ENCODE data around the gene HDAC7. TPM values are rescaled to one million over a fixed set of nuclear protein-coding genes. Genes with fewer than 3 reads are reported as not detected.

Gene HDAC7
- total RNA-seq, 4 donors from 2014 or later: 9.8 to 80.9 (median 36.8) TPM

DNA sequence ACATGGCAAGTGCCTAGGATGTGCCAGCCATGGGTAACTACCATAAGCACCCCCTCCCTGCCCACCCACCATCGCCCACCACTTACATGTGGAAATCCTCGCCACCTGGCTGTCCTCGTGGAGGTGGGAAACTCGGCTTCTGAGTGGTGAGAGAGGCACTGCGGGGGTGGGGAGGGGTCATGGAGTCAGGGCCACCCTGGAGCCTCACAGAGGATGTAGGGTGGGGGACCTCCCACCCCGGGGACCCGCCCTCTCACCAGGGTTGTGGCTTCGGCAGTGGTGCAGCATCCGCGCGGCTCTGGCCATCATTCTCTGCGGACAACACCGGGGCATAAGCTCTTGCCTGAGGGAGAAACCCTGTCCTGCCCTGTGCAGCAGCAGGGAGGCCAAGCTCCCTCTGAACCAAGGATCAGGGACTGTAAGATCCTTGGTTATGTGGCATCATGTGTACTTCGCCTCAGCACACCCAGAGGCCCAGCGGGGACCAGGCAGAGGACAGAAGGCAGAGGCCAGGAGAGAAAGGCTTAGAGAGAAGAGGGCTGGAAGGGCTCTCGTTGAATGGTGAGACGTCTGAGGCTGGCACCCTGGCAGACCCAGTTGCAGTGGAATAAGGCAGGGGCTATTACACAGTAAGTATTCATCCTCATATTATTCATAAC is 81.6 kb downstream of the HDAC7 start:
- peak in 1 of 3 donors; percentile 62 for DNase-seq
- TF ChIP-seq POLR2A (IDR thresholded peaks at IDR 0.05): no peak
- TF ChIP-seq, protein P1, sequence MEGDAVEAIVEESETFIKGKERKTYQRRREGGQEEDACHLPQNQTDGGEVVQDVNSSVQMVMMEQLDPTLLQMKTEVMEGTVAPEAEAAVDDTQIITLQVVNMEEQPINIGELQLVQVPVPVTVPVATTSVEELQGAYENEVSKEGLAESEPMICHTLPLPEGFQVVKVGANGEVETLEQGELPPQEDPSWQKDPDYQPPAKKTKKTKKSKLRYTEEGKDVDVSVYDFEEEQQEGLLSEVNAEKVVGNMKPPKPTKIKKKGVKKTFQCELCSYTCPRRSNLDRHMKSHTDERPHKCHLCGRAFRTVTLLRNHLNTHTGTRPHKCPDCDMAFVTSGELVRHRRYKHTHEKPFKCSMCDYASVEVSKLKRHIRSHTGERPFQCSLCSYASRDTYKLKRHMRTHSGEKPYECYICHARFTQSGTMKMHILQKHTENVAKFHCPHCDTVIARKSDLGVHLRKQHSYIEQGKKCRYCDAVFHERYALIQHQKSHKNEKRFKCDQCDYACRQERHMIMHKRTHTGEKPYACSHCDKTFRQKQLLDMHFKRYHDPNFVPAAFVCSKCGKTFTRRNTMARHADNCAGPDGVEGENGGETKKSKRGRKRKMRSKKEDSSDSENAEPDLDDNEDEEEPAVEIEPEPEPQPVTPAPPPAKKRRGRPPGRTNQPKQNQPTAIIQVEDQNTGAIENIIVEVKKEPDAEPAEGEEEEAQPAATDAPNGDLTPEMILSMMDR (IDR thresholded peaks at IDR 0.05): no peak
- Histone ChIP-seq H3K4me1 (peaks cover 3 to 55% (median 24%) of the 10 kb centered on the region in 4 donors), H3K4me3 (no peak overlapping the region), H3K27ac (peak overlapping the region in 3 of 4 donors; percentile 62 to 74 (median 71)), H3K36me3 (no peaks in the 10 kb centered on the region), H3K27me3 (no peaks in the 10 kb centered on the region), H3K9me3 (no peaks in the 10 kb centered on the region)

DNA sequence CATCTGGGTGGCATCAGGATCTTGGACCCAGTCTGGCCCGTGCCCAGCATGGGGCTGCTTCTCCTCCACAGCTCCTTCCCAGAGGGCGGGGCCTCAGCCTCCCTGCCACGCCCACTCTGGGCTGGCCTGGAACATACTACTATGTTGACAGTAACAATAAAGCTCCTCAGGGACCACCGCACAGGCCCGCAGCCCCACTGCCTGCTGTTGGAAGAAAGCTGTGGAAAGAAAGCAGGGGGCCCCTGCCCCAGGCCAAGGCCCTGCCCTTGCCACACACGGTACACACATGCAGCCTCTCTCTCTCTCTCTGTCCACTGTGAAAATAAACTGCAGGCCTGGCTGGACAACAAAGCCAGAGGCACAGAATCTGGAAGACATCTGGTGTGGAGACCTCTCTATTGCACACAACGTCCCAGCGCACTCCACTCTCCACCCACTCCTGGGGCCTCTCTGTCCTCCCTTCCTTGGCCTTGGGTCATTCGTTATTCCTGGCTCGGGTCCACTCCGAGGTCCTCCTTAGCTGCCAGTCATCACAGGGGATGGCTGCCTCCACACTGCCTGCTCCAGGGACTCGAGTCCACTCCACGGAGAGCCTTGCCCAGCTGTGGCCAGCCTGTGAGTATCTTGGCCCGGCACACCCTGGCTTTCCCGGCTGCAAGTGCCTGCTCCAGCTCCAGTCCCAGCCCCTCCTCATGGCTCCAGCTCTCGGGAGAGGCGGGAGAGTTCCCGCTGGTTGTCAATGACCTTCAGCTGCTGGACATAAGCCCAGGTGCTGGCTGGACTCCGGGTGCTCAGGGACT is 82.6 kb downstream of the HDAC7 start:
- Histone ChIP-seq H3K36me3 (no peaks in the 10 kb centered on the region), H3K4me3 (no peak overlapping the region), H3K27ac (peak overlapping the region; percentile 59 to 74 (median 66)), H3K27me3 (no peaks in the 10 kb centered on the region), H3K9me3 (no peaks in the 10 kb centered on the region), H3K4me1 (peaks cover 3 to 55% (median 24%) of the 10 kb centered on the region in 4 donors)
- no peak for TF ChIP-seq POLR2A (IDR thresholded peaks at IDR 0.05)
- TF ChIP-seq, protein P1 (IDR thresholded peaks at IDR 0.05): no peak
- DNase-seq: peak in 1 of 3 donors; percentile 71

DNA sequence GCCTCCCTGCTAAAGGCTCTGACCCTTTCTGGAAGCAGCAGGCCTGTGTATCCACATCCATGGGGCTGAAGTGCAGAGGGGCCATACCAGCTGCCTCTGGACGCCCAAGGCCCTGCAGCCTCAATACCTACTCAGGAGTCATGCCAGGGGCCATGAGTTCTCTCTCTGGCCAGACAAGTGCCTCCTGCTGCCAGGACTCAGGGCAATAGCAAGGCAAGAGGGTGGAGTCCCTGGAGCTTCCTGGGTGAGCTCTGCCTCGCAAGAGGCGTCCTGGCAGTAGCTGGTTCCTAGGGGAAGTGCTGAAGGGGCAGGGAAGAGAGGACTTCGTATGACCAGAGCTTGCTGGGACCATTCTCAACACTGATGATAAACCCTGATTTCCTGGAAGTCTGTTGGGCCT is 83.5 kb downstream of the HDAC7 start:
- Histone ChIP-seq H3K27me3 (no peaks in the 10 kb centered on the region), H3K9me3 (no peaks in the 10 kb centered on the region), H3K36me3 (no peaks in the 10 kb centered on the region), H3K4me3 (no peak overlapping the region), H3K27ac (peak overlapping the region; percentile 59 to 74 (median 66)), H3K4me1 (peaks cover 3 to 52% (median 21%) of the 10 kb centered on the region in 4 donors)
- no peak for TF ChIP-seq POLR2A (IDR thresholded peaks at IDR 0.05)
- TF ChIP-seq, protein P1 (IDR thresholded peaks at IDR 0.05): no peak
- no peak for DNase-seq

DNA sequence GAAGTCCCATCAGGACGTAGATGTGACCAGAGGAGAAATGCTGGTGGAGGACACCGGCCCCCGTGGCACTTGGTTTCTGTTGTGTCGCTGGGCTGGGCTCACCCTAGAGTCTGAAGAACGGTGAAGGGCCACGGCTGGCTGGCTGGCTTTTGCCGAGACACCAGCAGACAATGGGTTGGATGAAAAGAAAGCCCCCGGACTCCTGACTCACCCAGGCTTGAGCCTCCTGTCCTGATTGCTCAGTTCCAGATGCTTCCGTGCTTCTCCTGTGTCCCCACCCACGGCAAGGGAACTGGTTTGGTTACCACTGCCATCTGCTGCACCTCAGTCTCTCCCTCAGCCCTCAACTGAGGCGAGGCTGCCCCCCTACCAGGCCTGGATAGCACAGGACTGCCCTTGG is 84.1 kb downstream of the HDAC7 start:
- H3K4me3 ChIP-seq: no peak overlapping the region
- no peak for DNase-seq

DNA sequence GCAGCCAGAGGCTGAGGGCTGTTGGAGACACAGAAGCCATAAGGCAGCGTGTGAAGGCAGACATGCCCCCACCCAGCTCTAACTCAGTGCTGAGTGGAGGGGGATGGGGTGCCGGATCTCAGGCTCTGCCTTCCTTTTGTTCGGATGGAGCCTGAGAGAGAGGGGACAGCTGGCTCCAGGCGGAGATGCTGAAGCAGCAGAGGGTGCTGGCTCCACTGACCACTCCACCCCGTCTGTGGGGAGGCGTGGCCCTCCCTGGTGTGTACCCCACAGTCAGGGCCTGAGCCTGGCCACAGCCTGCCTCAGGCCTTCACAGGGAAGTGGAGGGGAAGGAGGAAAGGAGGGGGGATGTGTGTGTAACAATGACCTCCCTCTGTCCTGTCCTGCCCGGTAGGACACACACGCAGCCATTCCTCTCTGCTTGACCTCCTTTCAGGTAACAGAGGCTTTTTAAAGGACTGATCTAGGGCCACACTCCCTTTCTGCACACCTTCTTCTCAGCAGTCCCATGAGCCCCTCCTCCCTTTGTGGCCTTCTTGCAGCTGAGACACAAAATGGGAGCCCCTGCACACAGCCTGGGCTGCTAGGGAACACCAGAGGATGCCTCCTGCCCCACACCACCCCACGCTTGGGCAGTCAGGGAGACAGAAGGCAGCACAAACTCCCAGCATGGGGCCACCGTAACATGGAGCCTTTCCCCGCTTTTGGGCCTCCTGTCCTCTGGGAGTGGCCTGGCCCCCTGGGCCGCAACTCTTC is 84.8 kb downstream of the HDAC7 start:
- Histone ChIP-seq H3K27me3 (no peaks in the 10 kb centered on the region), H3K27ac (peak overlapping the region in 3 of 4 donors; percentile 27 to 74 (median 71)), H3K4me3 (no peak overlapping the region), H3K9me3 (no peaks in the 10 kb centered on the region), H3K36me3 (no peaks in the 10 kb centered on the region), H3K4me1 (peaks cover 3 to 39% (median 9%) of the 10 kb centered on the region in 4 donors)
- TF ChIP-seq POLR2A (IDR thresholded peaks at IDR 0.05): no peak
- TF ChIP-seq, protein P1 (IDR thresholded peaks at IDR 0.05): no peak
- no peak for DNase-seq

More for the DNA sequence above, 84.1 kb downstream of the HDAC7 start:
- H3K4me1 ChIP-seq: peaks cover 3 to 47% (median 15%) of the 10 kb centered on the region in 4 donors
- no peaks in the 10 kb centered on the region for H3K27me3 ChIP-seq
- H3K27ac ChIP-seq: peak overlapping the region; percentile 59 to 74 (median 66)
- H3K36me3 ChIP-seq: no peaks in the 10 kb centered on the region
- no peaks in the 10 kb centered on the region for H3K9me3 ChIP-seq
- TF ChIP-seq, protein P1 (IDR thresholded peaks at IDR 0.05): no peak
- no peak for TF ChIP-seq POLR2A (IDR thresholded peaks at IDR 0.05)
